ENCODE measurements around the gene SSBP2.

- no peak for TF ChIP-seq CTCF (IDR thresholded peaks at IDR 0.05)
- TF ChIP-seq POLR2A (IDR thresholded peaks at IDR 0.05) = no peak
Observed at GRCh38 chr5:81409896-81410295, 341.0 kb downstream of the SSBP2 start.

Measured in esophagus squamous epithelium (tissue), 4 donors.